K562 treated with DMSO at 1 percent for 24 hours (cell line): Measurements from ENCODE around the gene OR51F2. TPM values are rescaled to one million over a fixed set of nuclear protein-coding genes. Genes with fewer than 3 reads are reported as not detected.

ENCODE experiments used
- total RNA-seq: library from RNA; unstranded; fragments of 300-600 nt; gene quantifications from 2 replicates; pipeline ENCODE4 v1.2.3, GENCODE V29; 2022; ENCODE audit warnings: low read depth; ENCODE audit not compliant: insufficient read depth

OR51F2 gene
- total RNA-seq: not detected in 2 replicates

GRCh38 chr11:4821021-4821420 is at the start of gene OR51F2:
Gene OR51F2, plus strand, starts transcription at chr11:4821321. Its CDS starts 101 bp downstream, at chr11:4821422.

GRCh38 chr11:4804280-4804679 is 16.8 kb upstream of the OR51F2 start, which contains the start of gene OR52R1:
Gene OR52R1, minus strand, starts transcription at chr11:4804380. Its CDS starts 0 bp downstream, at chr11:4804380.

GRCh38 chr11:4848908-4849532 is 27.9 kb downstream of the OR51F2 start, which contains the start of gene OR51S1:
Gene OR51S1, minus strand, starts transcription at chr11:4849208. Its CDS starts 0 bp downstream, at chr11:4849208.

Other genes starting within 250 kb of the OR51F2 start
- not detected in 2 replicates for gene OR52I2, start 239.6 kb upstream of the OR51F2 start, total RNA-seq
- gene OR52I1, start 227.3 kb upstream of the OR51F2 start, total RNA-seq: not detected in 2 replicates
- gene TRIM68, start 213.1 kb upstream of the OR51F2 start, total RNA-seq: 15.0 and 17.3 TPM in 2 replicates
- gene OR51D1, start 183.8 kb upstream of the OR51F2 start, total RNA-seq: not detected in 2 replicates
- not detected in 2 replicates for gene OR51E1, start 177.3 kb upstream of the OR51F2 start, total RNA-seq
- gene OR51E2, start 123.5 kb upstream of the OR51F2 start, total RNA-seq: not detected in 2 replicates
- gene MMP26, start 116.5 kb upstream of the OR51F2 start, total RNA-seq: not detected in 2 replicates
- gene OR51F1, start 51.4 kb upstream of the OR51F2 start, total RNA-seq: not detected in 2 replicates
- not detected in 2 replicates for gene OR52R1, start 16.9 kb upstream of the OR51F2 start, total RNA-seq
- gene OR51S1, start 27.9 kb downstream of the OR51F2 start, total RNA-seq: not detected in 2 replicates
- not detected in 2 replicates for gene OR51T1, start 60.6 kb downstream of the OR51F2 start, total RNA-seq
- gene OR51A7, start 82.5 kb downstream of the OR51F2 start, total RNA-seq: not detected in 2 replicates
- gene OR51G2, start 98.0 kb downstream of the OR51F2 start, total RNA-seq: not detected in 2 replicates
- not detected in 2 replicates for gene OR51G1, start 103.0 kb downstream of the OR51F2 start, total RNA-seq
- gene OR51A4, start 126.3 kb downstream of the OR51F2 start, total RNA-seq: not detected in 2 replicates
- gene OR51A2, start 134.4 kb downstream of the OR51F2 start, total RNA-seq: not detected in 2 replicates
- gene OR51L1, start 173.5 kb downstream of the OR51F2 start, total RNA-seq: not detected in 2 replicates
- gene OR52J3, start 225.2 kb downstream of the OR51F2 start, total RNA-seq: not detected in 2 replicates
- gene OR52E2, start 238.3 kb downstream of the OR51F2 start, total RNA-seq: not detected in 2 replicates
- not detected in 2 replicates for gene OR52E1, start 248.3 kb downstream of the OR51F2 start, total RNA-seq